Urinary bladder (tissue), 4 donors: Measurements from ENCODE around the gene DGKG. TPM values are rescaled to one million over a fixed set of nuclear protein-coding genes. Genes with fewer than 3 reads are reported as not detected.

ENCODE experiments used
- DNase-seq: peaks from one replicate; pipeline ENCODE4 v3.0.0-alpha.2; 2015; ENCODE audit errors: extremely low spot score
- H3K27ac ChIP-seq: one replicate; pipeline ENCODE4 v1.5.1; 2013; ENCODE audit warnings: low read depth, mild to moderate bottlenecking, moderate library complexity
- H3K36me3 ChIP-seq: one replicate; pipeline ENCODE4 v1.6.1; 2013; ENCODE audit warnings: mild to moderate bottlenecking, moderate library complexity; ENCODE audit not compliant: insufficient read depth
- H3K4me1 ChIP-seq: one replicate; pipeline ENCODE4 v1.6.1; 2013; ENCODE audit warnings: mild to moderate bottlenecking, moderate library complexity; ENCODE audit not compliant: insufficient read depth
- H3K4me3 ChIP-seq: one replicate; pipeline ENCODE4 v1.5.1; 2013; ENCODE audit warnings: low read depth, low read length
- WGBS: extraction: QIAGEN DNeasy Blood & Tissue Kit; methylation state at CpG from one replicate; pipeline ENCODE4 v1.1.7; 2013; 5-methylcytosine and 5-hydroxymethylcytosine counted together
- polyA plus RNA-seq: library from polyadenylated mRNA; stranded (reverse); fragments of 200-250 nt; gene quantifications from one replicate; pipeline ENCODE4 v1.2.3, GENCODE V29; 2013
- total RNA-seq: library from RNA; depleted of rRNA; stranded (reverse); fragments of >200 nt; gene quantifications from one replicate; pipeline ENCODE4 v1.2.3, GENCODE V29; 2014
- donor health status: healthy with polysubstance abuse.
- donor health status: healthy.

Gene DGKG
- total and polyA plus RNA-seq, 2 donors: 4.2 to 9.3 TPM

DNA sequence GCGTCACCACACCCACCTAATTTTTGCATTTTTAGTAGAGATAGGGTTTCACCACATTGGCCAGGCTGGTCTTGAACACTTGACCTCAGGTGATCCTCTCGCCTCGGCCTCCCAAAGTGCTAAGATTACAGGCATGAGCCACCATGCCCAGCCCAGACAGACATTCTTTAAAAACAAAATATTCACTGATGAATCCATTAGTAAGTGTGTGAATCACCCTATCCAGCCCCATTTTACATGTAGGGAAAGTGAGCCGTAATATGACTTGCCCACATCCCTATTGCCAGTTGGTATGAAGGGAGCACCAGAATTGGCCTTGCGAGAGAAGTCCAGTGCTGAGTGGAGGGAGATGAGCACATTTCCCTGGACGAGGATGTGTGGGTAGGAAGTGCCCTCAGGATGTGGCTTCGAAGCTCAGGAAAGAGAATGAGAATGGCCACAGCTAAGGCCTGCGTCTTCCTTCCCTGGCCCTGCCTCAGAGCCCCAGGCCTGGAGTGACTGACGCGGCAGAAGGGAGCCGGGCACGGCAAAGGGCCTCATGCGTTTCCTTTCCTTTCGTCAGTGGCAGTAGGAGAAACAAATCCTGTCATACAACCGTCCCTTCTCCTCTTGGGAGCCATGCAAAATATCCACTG is 224.9 kb downstream of the DGKG start:
- H3K4me3 ChIP-seq: no peak overlapping the region
- no peaks in the 10 kb centered on the region for H3K36me3 ChIP-seq
- no peaks in the 10 kb centered on the region for H3K4me1 ChIP-seq
- DNase-seq: no peak
- WGBS: 88% methylated on average over 15 of the region's 15 CpGs
- H3K27ac ChIP-seq: no peak overlapping the region

DNA sequence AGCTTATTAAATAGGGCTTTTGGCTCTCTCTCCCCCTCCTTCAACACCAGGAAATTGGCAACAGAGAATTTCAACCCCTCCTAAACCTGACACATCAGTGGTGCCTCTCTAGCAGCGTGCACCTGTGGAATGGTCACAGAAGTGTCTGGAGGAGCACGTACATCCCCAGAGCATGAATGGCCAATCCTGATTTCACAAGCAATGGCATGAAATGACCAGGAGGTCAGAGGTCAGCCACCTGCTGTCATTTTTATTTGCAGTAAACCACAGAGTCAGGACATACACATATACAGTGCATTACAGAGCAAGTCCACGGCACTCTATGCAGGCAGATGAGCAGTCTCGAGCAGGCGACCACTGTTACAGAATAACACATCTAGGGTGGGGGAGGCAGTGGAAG is 228.1 kb downstream of the DGKG start:
- no peak overlapping the region for H3K4me3 ChIP-seq
- DNase-seq: no peak
- H3K4me1 ChIP-seq: no peaks in the 10 kb centered on the region
- no peak overlapping the region for H3K27ac ChIP-seq
- WGBS: 86% methylated on average over 5 of the region's 5 CpGs
- no peaks in the 10 kb centered on the region for H3K36me3 ChIP-seq

DNA sequence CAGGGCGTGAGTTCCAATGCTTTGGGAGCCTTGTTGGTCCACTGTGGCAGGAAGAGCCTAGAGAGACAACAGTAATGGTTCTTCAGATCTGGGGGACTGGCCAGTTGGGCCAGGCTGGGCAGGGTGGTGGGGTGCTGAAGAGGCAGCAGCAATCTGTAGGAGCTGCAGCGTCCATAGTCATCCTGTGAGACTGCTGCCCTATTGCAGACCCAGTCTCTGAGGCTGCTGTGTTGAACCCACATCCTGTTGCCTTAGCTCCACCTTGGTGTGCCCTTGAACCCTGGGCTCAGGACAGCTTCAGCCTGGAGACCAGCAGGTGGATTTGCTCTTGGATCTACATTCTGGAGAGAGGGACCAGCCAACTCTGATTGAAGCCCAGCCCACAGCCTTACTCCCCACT is 229.5 kb downstream of the DGKG start:
- 92% methylated on average over 2 of the region's 2 CpGs for WGBS
- Histone ChIP-seq H3K4me3 (no peak overlapping the region), H3K4me1 (no peaks in the 10 kb centered on the region), H3K36me3 (no peaks in the 10 kb centered on the region), H3K27ac (no peak overlapping the region)
- DNase-seq: no peak

DNA sequence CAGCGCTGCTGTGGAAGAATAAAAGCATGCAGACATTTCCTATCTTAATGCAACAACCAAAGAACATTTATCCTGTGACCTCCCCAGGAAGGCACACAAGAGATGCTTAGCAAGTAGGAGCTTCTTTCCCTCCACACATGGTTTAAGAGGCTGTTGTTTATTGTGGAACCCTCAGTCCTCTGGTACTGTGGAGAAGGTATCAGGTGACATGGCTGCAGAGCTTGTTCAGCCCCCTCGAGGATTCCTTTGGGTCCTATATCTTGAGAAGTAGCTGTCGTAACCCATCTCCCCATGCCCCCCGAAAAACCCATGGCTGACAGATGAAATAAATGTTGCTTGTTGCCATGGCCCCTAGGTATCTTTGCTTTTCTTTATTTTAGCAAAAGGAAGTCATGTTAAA is 232.8 kb downstream of the DGKG start:
- no peaks in the 10 kb centered on the region for H3K4me1 ChIP-seq
- H3K36me3 ChIP-seq: no peaks in the 10 kb centered on the region
- H3K4me3 ChIP-seq: no peak overlapping the region
- H3K27ac ChIP-seq: no peak overlapping the region
- DNase-seq: no peak
- WGBS: 76% methylated on average over 4 of the region's 4 CpGs

DNA sequence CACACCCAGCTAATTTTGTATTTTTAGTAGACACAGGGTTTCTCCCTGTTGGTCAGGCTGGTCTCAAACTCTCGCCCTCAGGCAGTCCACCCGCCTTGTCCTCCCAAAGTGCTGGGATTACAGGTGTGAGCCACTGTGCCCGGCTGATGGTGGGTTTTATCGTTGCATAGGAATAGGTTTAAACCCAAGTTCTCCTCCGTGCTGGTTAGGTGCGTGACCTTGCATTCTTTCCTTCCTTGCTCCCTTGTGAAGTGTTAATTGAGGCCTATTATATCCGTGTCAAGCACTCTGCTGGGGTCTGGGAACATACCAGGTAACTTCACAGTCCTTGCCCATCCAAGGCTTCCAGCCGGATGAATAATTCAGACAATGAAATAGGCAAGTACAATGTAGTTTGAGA is 233.9 kb downstream of the DGKG start:
- Histone ChIP-seq H3K27ac (no peak overlapping the region), H3K4me1 (no peaks in the 10 kb centered on the region), H3K36me3 (no peaks in the 10 kb centered on the region), H3K4me3 (no peak overlapping the region)
- no peak for DNase-seq
- 75% methylated on average over 8 of the region's 8 CpGs for WGBS

DNA sequence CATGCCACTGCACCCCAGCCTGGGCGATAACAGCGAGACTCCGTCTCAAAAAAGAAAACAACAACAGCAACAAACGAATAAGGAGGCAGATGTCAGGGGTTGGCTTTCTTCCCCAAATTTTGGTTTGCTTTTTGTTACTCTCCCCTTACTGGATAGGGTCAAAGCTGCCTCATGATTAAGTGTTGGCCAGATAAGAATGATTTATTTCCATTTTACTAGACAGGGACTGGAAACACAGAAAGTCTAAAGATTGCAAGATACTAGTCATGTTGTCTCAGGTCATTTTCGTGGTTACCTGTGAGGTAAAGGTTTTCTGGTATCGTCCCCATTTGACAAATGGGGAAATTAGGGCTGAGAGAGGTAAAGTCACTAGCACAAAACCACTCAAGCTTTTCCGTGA is 234.6 kb downstream of the DGKG start:
- no peak for DNase-seq
- no peak overlapping the region for H3K27ac ChIP-seq
- H3K4me1 ChIP-seq: no peaks in the 10 kb centered on the region
- WGBS: 74% methylated on average over 7 of the region's 7 CpGs
- H3K4me3 ChIP-seq: no peak overlapping the region
- H3K36me3 ChIP-seq: no peaks in the 10 kb centered on the region

DNA sequence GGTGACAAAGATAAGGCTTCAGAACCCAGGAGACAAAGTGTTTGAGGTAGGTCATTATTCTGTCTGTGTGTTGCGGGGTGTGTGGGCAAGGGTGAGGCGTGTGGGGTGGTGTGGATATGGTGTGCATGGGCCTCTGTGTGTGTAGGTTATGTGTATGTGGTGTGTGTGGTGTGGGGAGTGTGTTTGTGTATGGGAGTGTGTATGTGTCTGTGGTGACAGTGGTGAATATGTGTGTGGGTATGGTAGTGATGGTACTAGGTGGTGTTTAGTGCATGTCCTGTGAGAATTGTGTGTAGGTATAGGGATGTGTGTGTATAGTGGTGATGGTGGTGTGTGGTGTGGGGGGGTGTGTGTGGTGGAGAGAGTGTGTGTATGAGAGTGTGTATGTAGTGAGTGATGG is 236.9 kb downstream of the DGKG start:
- H3K4me3 ChIP-seq: no peak overlapping the region
- no peaks in the 10 kb centered on the region for H3K4me1 ChIP-seq
- no peak for DNase-seq
- H3K36me3 ChIP-seq: no peaks in the 10 kb centered on the region
- WGBS: 97% methylated on average over 2 of the region's 2 CpGs
- no peak overlapping the region for H3K27ac ChIP-seq

DNA sequence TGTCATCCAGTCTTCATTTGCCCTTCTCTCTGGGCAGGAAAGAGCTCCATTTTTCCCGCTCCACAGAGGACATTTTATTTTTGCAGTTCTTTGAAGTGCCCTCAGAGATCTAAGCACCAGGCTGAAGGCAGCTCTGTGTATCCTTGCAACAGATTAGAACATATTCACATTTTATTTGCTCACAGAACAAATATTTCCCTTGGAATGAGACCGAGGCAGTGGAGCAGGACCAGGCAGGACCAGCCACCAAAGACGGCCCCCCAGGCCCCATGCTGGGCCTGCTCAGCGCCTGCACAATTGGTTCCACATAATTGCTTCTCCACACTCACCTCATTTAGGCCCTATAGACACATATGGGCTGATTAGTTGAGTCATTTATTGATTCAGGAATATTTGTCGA is 237.4 kb downstream of the DGKG start:
- H3K27ac ChIP-seq: no peak overlapping the region
- DNase-seq: no peak

DNA sequence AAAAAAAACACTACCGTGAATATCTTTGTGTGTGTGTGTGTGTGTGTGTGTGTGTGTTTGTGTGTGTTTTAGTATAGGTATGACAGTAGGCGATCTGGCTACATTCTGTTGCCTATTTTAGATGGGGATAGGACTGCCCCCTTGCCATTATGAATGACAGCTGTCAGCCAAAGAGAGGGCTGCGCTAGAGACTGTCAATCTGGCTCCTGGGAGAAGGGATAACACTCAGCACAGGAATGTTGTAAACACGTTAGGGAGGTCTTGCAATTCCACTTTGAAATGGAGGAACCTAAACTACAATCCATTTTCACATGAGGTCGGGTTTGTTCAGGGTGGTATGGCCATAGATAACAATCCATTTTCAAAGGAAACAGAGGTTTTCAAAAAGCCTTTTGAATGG is 239.0 kb downstream of the DGKG start:
- no peak for DNase-seq
- Histone ChIP-seq H3K4me3 (no peak overlapping the region), H3K36me3 (no peaks in the 10 kb centered on the region), H3K4me1 (no peaks in the 10 kb centered on the region), H3K27ac (no peak overlapping the region)
- WGBS: 72% methylated on average over 5 of the region's 5 CpGs

More for the DNA sequence above, 237.4 kb downstream of the DGKG start:
- Histone ChIP-seq H3K36me3 (no peaks in the 10 kb centered on the region), H3K4me3 (no peak overlapping the region), H3K4me1 (no peaks in the 10 kb centered on the region)
- WGBS: 81% methylated on average over 5 of the region's 5 CpGs

DNA sequence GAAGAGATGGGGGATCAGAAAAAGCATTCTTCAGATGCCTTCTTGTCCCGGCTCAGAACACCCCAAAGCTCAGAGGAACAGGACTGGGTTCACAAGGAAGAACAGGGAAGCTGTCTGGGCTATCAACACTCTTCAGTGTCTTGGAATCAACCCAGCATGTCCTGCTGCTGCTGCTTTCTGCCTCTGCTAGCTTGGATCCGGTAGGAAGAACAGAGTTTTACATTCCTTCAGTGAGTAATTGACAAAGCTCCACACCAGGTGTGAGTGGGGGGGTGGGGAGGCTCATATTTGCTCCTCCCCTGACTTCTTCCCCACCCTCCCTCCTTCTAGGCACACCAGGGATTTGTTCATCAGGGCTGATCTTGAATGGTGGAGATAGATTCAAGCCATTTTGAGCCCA is 240.1 kb downstream of the DGKG start:
- 19% methylated on average over 2 of the region's 2 CpGs for WGBS
- H3K27ac ChIP-seq: no peak overlapping the region
- no peak for DNase-seq
- no peaks in the 10 kb centered on the region for H3K36me3 ChIP-seq
- H3K4me3 ChIP-seq: no peak overlapping the region
- H3K4me1 ChIP-seq: no peaks in the 10 kb centered on the region

DNA sequence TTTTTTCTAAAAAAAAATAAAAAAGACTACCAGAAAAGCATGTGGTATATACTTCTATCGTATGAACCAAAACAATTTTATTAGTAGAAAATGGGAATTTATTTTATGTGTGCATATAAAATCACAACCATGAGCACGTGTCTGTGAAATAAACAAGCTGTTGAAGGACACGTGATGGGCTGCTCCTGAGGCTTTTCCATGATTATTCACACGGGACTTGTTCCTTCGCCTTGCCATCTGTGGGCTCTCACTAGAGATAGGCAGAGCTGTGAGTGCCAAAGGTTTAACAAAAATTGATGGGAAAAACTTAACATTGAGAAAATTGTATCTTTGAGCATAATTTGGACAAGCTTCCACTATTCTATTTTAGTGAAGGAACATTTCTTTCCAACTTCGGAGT is 240.8 kb downstream of the DGKG start:
- no peak for DNase-seq
- 35% methylated on average over 6 of the region's 6 CpGs for WGBS
- Histone ChIP-seq H3K4me3 (no peak overlapping the region), H3K4me1 (no peaks in the 10 kb centered on the region), H3K36me3 (no peaks in the 10 kb centered on the region), H3K27ac (no peak overlapping the region)

DNA sequence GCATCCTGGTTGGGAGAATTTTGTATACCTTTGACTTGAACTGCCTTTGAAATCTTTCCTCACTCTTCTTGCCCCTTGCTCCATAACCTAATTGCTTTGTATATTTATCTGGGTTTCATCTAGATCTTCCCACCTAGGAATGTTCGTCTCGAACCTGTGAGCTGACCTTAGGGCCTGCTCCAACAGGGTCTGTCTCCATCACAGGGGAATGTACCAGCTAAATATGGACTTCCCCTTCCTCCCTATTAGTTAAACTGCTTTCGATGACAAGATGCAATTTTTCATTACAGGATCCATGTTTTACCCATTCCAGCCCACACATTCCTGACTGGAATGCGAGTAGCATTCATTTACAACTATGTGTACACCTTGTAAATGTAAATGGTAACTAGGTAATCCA is 242.5 kb downstream of the DGKG start:
- 75% methylated on average over 4 of the region's 4 CpGs for WGBS
- H3K27ac ChIP-seq: no peak overlapping the region
- no peak overlapping the region for H3K4me3 ChIP-seq
- no peak for DNase-seq
- H3K4me1 ChIP-seq: no peaks in the 10 kb centered on the region
- no peaks in the 10 kb centered on the region for H3K36me3 ChIP-seq

DNA sequence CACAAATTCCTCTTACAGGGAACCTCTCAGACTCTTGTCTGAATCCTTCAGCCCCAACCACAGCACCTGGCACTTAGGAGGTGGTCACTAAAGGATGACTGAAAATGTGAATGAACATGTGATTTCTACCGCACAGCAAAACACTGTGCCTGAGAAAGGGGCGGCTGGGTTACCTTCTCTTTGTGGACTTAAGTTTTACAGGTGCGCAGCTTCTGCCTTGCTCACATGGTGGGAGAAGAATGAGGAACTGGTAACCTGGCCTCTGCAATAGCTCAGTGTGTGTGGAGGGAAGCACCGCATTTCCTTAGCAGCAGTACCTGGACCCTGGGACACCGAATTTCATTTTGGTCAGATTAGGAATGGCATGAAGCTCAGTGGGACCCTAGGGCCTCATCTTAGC is 243.3 kb downstream of the DGKG start:
- 90% methylated on average over 5 of the region's 5 CpGs for WGBS
- Histone ChIP-seq H3K27ac (no peak overlapping the region), H3K4me3 (no peak overlapping the region), H3K36me3 (no peaks in the 10 kb centered on the region), H3K4me1 (no peaks in the 10 kb centered on the region)
- DNase-seq: no peak

DNA sequence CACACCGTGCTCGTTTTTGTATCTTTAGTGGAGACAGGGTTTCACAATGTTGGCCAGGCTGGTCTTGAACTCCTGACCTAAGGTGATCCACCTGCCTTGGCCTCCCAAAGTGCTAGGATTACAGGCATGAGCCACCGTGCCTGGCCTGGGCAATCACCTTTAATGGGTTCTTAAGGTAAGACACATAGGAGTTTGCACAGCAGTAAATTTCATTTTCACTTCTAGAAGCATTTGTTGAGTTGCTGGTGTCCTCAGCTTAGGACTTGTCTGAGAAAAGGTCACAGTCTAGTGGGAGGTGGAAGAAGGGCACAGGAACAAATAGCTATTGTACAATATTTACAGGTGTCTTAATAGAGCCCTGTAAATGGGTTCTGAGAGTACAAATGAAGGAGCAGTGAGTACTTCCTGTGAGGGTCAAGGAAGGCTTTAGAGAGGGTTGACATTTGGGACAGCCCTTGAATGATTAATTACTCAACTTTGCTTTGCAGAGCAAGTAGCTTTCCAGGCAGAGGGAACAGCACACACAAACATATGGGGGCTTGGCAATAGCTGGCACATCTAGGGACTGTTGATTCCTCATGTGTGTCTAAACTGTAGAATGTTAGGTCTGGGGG is 244.4 kb downstream of the DGKG start:
- 89% methylated on average over 3 of the region's 3 CpGs for WGBS
- Histone ChIP-seq H3K4me3 (no peak overlapping the region), H3K4me1 (no peaks in the 10 kb centered on the region)

More for the DNA sequence above, 244.4 kb downstream of the DGKG start:
- DNase-seq: no peak
- no peak overlapping the region for H3K27ac ChIP-seq
- H3K36me3 ChIP-seq: no peaks in the 10 kb centered on the region
